Cerebellar nuclear complex (tissue), 1 donor: ENCODE data around the gene TMEM243.
"Not testable (repeated sequence)": the region's sequence is repeated elsewhere in the genome, so short reads cannot be mapped to it uniquely, and the experiment has no call there.

Experiments
- DNase-seq, 2 experiments: peaks; one replicate each; lab custom pipeline; 2025; lab: John Stamatoyannopoulos, UW

TMEM243 gene

GRCh38 chr7:87219545-87220025 is at the start of gene TMEM243:
Gene TMEM243, minus strand, starts transcription at chr7:87219732. Its CDS starts 229 bp downstream, at chr7:87219503.
- DNase-seq = no peak

DNA sequence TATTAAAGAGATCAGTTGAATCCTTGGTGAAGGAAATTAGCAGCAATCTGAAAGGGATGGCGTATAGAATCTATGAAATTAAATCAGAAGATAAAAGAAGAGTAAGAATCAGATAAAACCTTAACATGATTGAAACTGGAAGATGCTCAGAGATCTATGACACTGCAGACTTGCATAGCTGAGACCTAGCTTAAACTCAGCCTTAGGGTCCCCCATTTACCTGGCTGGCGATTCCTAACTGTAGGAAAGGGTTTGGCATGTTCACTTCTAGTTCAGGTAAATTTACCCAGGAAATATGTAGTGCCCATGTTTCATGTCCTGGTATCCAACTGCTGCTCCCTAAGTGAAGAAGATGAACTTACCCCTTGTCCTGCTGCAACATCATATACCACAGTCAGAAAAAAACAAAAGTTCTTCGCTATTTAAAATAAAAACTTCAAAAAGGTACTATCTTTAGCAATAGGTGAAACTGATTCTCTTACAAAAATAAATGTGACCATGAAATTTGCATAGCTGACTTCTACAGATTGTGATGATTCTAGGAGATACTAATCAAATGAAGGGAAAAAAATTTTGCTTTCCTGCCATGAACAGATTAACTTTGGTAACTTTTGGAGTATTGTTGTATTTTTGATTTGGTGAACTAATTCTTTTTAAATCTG is 47.8 kb upstream of the TMEM243 start:
- no peak for DNase-seq

DNA sequence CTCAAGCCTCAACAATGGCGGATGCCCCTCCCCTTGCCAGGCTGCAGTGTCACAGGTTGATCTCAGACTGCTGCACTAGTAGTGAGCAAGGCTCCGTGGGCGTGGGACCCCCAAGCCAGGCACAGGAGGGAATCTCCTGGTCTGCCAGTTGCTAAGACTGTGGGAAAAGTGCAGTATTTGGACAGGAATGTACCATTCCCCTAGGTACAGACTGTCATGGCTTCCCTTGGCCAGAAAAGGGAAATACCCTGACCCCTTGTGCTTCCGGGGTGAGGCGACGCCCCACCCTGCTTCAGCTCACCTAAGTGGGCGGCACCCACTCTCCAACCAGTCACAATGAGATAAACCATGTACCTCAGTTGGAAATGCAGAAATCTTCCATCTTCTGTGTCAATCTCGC is 44.0 kb upstream of the TMEM243 start:
- DNase-seq = no peak

- DNase-seq = no peak
Measured at GRCh38 chr7:87253589-87254087, 34.1 kb upstream of the TMEM243 start.

GRCh38 chr7:87245671-87246070 is 26.1 kb upstream of the TMEM243 start:
- DNase-seq = not testable (repeated sequence)

- DNase-seq = not testable (repeated sequence)
Measured at GRCh38 chr7:87238464-87239051, 19.0 kb upstream of the TMEM243 start.

- no peak for DNase-seq
Measured at GRCh38 chr7:87234949-87235348, 15.4 kb upstream of the TMEM243 start.

GRCh38 chr7:87231711-87232110 is 12.2 kb upstream of the TMEM243 start:
- DNase-seq = peak; percentile 30 to 41

DNA sequence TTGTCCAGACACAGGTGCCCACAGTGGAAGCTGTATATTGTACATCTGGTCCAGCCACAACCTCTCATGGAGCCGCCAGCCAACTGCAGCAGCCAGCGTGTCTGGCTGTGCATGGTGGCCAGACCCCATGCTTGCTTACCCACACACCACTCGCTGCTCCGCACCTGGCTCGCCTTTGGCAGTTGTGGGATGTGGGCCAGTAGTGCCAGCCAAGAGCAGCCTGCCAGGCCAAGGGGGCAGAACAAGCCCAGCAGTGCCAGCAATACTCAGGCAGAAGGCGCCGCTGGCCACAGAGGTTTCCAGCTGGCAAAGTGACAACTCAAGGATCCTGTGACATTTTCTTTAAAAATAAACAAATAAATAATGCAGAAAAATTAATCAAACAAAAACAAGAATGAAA is 11.7 kb upstream of the TMEM243 start:
- DNase-seq = no peak

- DNase-seq = no peak
Measured at GRCh38 chr7:87226495-87226894, 7.0 kb upstream of the TMEM243 start.

GRCh38 chr7:87225696-87226095 is 6.2 kb upstream of the TMEM243 start:
- no peak for DNase-seq

DNA sequence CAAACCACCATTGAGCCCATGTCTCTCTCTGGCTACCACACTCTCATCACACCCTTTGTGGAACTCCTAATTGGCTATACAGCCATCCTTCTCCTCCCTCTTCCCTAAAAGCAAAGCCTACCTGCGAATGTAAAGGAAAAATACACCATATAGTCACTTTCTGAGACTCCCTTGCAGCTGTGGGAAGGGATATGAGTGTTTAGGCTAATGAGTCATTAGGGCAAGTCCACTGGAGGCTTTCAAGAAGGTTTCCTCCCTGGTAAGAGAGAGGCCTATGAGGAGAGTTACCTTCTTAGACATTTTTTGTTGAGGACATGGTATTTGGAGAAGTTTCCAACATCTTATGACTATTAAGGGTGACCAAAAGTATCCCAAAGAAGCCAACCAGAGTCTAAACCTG is 4.1 kb upstream of the TMEM243 start:
- no peak for DNase-seq

DNA sequence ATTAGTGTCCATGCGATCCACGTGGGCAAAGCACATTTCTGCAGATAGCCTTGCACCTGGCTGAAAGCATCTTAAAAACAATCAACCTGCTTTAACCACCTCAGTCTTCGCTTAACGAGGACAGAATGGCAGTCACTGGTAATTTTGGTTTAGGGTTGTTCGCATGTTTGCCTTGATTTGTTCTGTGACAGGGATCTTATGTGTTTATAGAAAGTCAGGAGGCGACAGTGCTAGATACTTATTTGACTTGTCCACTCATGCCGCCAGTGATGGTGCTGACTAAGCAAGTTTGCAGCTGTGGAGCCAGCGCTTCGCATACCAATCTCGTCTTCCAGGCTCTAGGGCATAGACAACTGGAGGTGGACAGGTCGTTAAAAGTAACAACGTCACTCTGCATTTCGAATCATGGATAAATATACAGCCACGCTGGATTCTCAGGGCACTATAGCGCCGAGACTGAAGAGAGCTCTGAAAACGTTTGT is 1.2 kb upstream of the TMEM243 start:
- DNase-seq = no peak

- peak; percentile 18 to 53 for DNase-seq
Measured at GRCh38 chr7:87220026-87220733, 648 bp upstream of the TMEM243 start.

GRCh38 chr7:87218796-87219544 is 562 bp downstream of the TMEM243 start:
- DNase-seq = no peak

DNA sequence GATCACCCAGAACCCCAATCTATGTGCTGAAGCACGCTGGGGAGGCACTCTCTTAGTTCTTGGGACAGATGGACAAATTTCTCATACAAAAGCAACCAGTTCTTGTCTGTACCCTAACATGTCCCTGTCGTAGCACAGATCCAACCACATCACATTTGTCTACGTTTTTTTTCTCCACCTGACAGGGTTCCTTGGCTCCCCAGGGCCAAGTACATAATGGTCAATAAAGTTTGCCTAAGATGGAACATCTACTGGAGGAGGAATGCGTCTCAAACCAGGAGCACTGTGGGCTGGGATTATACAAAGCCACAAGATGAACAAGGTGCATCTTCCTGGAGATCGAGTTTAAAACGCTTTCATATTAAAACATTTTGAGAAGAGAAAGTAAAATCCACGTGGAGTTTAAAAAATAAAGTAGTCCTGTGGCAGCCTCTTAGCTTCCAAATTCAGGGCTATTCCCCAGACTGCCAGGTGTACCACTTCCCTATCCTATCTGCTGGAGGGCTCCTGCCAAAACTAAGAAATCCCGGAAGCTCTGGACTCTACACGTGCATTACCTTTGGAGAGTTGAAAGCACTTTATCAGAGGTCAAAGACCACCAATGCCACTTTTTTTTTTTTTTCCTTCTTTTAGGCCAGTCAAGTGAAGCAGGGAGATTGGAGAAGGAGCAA is 1.4 kb downstream of the TMEM243 start:
- DNase-seq = no peak

DNA sequence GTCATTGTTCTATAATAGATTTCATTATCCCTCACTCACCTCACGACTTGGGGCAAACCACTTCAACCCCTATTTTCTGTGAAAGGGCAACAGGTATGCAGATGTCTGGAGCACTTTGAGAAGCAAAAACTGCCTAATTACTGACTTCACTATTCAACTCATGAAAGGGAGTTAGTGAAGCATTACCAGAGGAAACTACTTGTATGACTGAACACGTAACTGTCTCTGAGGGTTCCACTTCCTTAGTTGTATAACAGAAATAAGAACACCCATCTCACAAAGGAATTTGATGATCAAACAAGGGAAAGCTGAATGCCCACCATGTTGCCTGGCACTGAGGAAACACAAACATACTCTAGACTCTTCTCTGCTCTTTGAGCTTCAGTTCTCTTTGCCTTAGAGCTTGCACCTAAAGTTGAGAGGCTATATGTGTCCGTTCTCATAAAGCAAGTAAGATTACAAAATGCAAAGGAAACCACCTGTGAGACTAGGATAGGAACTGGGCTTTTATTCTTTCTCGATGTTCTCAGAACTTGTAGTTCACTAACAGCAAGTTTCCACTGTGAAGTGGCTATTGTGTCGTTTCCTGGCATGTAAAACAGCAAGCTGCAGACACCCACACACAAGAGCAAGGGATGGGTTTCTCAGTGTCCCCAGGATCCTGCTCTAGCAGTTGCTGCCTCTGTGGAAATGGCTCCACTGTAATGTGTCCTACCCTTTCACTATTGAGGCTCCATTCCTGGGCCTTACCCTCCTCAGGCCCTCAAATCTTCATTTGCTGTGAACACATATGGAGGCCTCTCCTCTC is 2.6 kb downstream of the TMEM243 start:
- no peak for DNase-seq

DNA sequence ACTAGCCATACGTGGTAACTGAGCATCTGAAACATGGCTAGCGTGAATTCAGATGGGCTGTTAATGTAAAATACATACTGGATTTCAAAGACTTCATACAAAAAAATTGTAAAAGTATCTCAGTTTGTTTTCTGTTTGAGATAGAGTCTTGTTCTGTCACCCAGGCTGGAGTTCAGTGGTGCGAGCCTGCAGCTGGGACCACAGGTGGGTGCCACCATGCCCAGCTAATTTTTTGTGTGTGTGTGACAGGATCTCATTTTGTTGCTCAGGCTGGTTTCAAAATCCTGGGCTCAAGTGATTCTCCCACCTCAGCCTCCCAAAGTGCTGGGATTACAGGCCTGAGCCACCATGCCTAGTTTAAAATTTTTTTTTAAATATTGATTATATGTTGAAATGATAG is 4.5 kb downstream of the TMEM243 start:
- DNase-seq = no peak

GRCh38 chr7:87213811-87214210 is 5.7 kb downstream of the TMEM243 start:
- DNase-seq = no peak

DNA sequence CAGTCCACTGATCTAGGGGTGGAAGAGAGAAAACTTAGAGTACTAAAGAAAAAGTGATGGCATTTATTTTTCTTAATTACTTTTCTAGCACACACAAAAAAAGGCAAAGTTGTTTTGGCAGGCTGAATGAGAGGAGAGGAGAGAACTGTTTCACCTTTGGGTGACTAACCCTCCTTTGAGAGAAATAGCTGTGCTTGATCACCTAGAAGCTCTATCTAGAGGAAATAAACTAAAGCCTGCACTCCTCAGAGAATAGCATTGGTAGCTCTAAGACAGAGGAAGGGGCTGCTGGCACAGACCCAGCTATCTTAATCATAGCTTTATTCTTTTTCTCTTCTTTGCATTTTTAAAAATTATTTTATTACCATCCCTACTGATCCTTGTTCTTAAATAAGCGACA is 6.3 kb downstream of the TMEM243 start:
- DNase-seq = no peak

GRCh38 chr7:87212498-87212897 is 7.0 kb downstream of the TMEM243 start:
- DNase-seq = no peak
